HG02981 (cell line): Measurements from ENCODE around the gene CACNA1B.
"Not testable (repeated sequence)": the region's sequence is repeated elsewhere in the genome, so short reads cannot be mapped to it uniquely, and the experiment has no call there.

Experiments used
- ATAC-seq: cut with Tn5 transposase; IDR thresholded peaks from one replicate; pipeline ENCODE4 v1.9.1; 2021; ENCODE audit warnings: mild to moderate bottlenecking, moderate library complexity; ENCODE audit not compliant: unreplicated experiment

CACNA1B gene

DNA sequence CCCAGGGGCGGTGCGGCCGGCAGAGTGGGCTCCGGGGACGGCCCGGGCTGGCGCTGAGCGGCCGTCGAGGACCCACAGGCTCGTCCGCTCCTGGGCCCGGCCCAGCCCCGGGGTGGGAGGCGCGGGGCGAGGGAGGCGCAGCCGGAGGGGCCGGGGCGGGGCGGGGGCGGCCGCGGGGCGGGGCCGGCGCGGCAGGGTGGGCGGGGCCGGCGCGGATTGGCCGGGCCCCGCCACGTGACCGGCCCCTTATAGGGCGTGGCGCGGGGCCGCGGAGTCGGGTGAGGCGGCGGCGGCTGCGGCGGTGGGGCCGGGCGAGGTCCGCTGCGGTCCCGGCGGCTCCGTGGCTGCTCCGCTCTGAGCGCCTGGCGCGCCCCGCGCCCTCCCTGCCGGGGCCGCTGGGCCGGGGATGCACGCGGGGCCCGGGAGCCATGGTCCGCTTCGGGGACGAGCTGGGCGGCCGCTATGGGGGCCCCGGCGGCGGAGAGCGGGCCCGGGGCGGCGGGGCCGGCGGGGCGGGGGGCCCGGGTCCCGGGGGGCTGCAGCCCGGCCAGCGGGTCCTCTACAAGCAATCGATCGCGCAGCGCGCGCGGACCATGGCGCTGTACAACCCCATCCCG is at the start of gene CACNA1B:
Gene CACNA1B (plus strand): TSS at position 277 of the 617 bp plus-strand sequence. CDS start 152 bp downstream, at position 429.
- not testable (repeated sequence) for ATAC-seq

DNA sequence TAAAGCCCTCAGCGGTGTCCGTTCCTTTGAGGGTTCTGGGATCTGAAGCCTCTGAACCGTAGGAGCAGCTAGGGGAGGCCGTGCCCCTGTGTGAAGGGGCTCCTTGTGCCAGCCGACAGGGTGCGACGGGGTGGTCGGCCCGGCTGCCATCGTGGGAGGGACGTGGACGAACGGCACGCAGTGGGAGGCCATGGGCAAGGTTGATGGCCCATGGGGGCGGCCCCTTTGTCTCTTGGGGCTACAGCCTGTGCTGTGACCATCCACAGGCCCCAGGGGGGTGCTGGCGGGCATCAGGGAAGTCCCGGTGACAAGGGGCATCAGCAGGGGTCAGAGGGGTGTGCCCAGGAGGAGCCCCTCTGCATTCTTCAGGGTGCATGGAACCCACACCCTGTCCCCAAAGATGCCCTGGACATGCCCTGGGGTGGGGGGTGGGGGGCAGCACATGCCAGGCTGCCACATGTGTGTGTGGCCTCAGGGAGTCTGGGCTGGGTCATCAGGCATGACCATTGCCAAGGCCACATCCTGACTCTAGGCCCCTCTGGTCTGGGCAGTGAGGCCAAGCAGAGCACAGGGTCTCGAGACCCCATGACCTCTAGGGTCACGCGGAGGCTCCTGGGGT is 49.6 kb upstream of the CACNA1B start:
- no peak for ATAC-seq

DNA sequence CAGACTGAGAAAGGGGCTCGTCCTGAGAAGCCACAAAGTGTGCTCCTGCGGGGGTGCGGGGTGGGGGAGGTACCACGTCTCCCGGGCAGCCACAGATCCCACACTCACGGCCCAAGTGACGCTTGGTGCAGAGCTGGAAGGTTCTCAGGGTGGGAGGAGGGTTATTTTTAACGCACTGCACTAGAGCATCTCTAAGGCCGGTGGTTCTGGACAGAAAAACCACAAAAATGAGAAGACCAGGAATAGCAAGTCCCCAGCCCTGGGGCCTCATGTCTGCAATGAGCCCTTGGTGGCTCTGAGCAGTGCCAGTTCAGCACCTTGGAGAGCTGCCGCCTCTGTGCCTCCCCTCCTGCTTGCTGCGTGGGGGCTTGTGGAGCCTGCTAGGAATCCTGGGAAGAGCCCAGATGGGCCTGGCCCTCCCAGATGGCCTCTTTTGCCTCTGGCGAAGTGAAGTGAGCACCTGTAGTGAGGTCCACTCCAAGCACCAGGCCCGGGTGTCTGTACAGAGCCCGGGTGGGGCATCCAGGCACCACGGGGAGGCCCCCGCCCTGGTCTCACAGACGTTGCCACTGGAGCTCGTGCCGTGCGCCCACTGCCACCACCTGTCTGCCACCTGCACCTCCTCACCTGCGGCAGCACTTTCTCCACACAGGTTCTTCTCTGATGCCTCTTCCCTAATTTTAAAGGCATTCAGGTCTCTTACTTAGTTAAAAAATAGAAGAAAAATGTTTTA is 48.9 kb upstream of the CACNA1B start:
- ATAC-seq, result no peak

DNA sequence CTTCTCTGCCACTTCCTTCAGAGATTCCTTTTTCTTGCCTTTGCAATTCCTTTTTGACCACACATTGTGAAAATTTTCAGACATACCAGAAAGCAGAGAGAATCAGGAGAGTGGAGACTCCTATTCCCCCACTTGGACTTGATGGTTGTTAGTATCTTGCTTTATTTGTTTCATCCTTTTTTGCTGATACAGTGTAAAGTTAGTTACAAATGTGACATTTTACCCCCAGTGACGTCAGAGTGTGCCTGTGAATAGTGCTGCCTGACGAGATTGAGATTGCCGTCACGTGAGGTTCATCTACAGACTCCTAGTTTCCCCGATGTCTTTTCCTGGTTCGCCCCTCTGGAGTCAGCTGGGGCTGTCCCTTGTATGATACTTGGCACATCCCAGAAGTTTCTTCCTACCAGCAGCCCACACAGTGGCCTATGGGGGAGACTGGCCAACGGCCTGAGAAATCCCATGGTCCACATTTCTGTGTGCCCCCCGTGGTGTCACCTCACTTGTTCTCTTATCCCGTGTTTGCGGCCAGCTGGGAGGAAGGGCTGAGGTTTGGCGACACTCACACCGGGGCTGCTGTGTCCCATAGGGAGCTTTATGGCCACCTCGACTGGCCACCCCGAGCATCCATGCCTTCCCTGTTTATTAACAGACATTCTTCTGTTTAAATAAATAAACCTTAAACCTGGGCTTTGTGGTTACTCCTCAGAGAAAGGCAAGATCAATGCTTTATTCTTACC is 48.2 kb upstream of the CACNA1B start:
- no peak for ATAC-seq

DNA sequence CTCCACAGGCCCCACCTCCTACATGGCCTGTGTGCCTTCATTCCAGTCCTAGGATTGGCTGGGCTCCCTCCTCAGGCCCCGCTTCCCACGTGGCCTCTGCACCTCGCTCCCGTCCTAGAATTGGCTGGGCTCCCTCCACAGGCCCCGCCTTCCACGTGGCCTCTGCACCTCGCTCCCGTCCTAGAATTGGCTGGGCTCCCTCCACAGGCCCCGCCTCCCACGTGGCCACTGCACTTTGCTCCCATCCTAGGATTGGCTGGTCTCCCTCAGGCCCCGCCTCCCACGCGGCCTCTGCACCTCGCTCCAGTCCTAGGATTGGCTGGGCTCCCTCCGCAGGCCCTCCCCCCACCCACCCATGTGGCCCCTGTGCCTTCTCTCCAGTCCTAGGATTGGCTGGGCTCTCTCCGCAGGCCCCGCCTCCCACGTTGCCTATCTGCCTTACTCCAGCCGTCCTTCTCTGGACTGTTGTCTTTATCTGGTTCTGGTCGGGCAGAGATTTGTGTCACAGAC is 45.3 kb upstream of the CACNA1B start:
- no peak for ATAC-seq

DNA sequence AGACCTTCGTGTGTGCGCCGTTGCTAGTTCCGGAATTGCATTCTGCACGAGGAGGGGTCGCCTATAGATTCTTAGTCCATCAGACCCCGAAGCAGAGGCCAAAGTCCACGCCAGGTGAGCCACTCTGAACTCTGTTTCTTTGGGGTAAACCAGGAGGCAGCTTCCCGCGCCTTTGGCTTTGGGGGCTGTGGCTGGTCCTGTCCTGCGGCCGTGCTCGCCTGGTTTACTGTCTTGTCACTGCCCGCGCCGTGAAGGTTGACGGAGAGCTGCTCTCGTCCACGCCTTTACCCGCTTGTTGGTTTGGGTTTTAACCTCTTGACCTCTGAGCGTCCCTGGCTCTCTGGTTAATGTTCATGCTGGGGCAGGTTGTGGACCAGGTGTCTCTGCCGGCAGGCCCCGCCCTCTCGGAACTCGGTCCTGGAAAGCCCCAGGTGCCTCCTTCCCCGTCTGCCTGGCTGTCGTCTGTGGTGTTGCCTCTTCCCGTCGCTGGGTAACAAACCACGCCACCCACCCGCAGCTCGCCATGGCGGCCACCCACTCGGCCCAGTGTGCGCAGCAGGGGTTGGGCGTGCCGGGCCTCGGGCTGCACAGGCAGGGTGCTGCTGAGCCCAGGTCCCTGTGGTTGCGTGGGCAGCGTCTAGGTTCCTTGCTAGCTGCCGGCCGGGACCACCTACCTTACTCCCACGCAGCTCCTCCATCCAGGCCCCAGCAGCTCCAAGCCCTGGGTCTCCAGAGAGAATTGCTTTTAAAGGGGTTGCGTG is 44.6 kb upstream of the CACNA1B start:
- no peak for ATAC-seq

DNA sequence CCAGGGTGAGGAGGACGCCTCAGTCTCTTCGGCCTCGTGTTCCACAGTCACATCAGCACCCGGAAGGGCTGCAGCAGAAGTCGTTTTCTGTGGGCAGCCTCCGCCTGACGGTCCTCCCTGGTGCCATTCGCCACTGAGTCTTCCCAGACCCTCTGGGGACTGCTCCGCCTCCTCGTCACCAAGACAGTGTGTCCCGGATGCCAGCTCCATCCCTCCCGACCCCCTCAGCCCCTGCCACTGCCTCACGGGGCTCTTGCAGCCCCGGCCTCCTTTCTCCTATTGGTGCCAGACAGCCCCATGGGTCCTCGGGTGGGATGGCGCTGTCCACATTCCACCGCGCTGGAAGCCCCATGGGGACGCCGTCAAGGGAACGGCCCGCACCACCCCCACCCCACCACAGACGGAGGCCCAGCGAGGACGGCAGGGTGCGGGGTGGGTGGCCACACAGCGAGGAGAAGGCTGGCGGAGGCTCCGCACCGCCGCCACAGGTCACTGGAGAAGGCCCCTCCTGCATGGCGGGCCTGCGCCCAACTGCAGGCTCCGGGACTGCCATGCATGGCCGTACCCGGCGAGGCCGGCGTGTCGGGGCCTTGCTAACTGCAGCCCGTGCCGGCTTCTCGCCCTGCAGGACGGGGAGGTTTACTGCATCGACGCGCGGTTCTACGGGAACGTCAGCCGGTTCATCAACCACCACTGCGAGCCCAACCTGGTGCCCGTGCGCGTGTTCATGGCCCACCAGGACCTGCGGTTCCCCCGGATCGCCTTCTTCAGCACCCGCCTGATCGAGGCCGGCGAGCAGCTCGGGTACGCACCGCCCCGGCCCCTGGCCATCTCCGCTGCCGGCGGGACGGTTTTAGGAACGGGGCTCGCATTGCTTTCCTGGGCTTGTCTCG is 43.6 kb upstream of the CACNA1B start:
- no peak for ATAC-seq

DNA sequence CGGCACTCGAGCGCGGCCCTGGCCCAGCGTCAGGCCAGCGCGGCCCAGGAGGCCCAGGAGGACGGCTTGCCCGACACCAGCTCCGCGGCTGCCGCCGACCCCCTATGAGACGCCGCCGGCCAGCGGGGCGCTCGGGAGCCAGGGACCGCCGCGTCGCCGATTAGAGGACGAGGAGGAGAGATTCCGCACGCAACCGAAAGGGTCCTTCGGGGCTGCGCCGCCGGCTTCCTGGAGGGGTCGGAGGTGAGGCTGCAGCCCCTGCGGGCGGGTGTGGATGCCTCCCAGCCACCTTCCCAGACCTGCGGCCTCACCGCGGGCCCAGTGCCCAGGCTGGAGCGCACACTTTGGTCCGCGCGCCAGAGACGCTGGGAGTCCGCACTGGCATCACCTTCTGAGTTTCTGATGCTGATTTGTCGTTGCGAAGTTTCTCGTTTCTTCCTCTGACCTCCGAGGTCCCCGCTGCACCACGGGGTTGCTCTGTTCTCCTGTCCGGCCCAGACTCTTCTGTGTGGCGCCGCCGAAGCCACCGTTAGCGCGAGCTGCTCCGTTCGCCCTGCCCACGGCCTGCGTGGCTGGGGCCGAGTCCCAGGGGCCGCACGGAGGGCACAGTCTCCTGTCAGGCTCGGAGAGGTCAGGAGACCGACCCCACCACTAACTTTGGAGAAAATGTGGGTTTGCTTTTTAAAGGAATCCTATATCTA is 42.6 kb upstream of the CACNA1B start:
- ATAC-seq, result no peak

DNA sequence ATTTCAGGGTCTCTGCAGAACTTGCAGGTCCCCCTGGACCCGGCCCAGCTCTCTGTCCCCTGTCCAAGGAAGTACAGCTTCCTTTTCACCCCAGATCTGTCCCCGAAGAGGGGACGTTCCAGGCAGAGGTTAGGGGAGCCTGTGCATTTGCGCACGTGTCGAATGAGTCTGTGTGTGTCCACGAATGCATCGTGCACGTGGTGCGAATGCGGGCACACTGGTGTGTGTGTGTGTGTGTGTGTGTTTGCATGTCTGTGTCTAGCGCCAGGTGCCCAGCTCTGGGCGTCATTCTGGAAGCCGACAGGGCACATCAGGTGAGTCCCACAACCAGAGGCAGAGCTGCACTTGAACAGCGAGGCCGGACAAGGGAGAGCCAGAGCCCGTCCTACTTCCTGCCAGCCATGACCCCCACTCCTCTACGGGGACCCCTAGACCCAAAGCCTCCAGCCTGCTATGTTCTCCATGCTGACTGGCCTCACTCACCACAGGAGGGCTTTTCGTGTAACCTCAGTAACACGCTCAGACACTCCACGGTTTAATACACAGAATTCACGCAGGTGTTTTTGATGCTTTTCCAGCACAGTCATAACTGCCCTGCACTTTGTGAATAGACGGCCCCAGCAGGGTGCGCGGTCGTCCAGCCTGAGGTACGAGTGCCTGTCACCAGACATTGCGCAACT is 41.3 kb upstream of the CACNA1B start:
- ATAC-seq, result no peak

DNA sequence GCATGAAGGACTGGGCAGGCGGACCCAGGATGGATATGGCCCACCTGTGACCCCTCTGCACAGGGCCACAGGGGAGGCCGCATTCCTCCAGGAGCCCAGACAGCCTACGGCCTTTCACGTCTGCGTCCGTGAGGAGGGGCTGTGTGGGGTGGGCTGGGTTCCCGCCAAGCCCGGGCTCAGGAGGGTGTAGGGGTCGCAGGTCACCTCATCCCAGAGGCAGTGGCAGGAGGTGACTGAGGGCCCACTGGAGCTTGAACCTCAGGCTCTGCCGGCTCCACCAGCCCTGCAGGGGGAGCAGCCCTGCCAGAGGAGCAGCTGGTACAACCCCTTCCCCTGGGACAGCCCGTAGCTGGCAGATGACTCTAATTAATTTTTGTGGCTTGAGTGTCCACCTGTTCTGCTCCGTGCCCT is 40.7 kb upstream of the CACNA1B start:
- no peak for ATAC-seq

DNA sequence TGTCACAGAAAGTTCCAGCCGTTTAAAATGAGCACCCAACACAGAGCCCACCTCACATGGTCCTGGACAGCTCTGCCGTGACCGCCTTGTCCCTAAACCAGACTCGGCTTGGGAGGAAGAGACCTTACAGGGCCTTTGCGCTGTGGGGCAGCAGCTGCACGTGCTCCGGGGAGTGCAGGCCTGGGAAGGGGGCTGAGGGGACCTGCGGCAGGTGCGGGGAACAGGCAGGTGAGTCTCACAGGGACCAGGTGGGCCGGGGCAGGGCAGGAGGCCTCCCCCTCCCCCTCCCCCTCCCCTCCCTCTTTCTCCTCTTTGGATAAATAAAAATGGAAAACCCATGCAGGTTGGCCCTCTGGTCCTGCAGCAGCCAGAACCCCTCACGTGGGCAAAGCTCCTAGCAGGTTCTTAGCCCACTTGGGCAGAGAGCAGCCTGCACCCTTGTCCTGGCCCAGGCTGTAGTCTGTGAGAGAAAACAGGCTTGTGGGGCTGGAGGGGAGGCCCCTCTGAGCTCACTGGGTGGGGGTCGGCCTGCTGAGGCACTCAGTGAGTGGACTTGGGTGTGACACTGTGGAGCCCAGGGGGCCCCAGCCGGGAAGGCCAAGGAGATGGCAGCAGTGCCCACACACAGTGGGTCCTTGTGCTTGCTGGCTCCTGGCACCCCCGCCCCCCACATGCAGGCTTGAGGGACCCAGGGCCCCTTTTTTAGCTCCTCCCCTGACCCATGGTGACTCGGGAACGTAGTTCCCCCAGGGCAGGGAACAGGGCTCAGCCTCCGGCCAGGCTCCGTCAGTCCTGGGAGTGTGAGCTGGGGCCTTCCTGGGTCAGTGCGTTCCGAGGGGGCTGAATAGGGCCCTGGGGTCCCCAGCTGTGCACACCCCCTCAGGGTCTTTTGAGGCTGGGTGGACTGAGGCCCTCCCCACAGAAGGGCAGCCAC is 40.0 kb upstream of the CACNA1B start:
- no peak for ATAC-seq

DNA sequence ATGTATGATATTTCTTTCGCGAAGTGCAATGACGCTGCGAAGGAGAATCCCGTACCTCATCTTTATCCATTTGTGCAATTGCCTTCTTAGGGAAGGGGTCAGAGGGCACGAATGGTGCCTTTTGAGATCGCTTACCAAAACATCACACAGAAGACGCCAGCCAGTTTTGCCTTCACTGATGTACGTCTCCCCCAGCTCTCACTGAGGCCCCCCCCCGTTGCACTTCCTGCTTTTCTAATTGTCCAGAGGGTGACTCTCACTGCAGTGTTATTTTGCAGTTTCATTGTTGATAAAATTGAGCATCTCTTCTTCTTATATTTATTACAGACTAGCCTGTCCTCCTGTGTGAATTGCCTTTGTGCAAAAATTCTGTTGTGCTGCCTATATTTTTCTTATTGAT is 39.0 kb upstream of the CACNA1B start:
- no peak for ATAC-seq

DNA sequence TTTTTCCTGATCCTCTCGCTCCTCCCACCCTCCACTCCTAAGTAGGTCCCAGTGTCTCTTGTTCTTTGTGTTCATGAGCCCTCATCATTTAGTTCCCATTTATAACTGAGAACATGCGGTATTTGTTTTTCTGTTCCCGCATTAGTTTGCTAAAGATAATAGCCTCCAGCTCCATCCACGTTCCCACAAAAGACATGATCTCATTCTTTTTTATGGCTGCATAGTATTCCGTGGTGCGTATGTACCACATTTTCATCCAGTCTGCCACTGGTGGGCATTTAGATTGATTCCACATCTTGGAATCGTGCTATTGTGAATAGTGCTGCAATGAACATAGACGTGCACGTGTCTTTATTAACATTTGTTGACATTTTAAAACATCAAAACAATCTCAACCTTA is 34.2 kb upstream of the CACNA1B start:
- ATAC-seq, result no peak

DNA sequence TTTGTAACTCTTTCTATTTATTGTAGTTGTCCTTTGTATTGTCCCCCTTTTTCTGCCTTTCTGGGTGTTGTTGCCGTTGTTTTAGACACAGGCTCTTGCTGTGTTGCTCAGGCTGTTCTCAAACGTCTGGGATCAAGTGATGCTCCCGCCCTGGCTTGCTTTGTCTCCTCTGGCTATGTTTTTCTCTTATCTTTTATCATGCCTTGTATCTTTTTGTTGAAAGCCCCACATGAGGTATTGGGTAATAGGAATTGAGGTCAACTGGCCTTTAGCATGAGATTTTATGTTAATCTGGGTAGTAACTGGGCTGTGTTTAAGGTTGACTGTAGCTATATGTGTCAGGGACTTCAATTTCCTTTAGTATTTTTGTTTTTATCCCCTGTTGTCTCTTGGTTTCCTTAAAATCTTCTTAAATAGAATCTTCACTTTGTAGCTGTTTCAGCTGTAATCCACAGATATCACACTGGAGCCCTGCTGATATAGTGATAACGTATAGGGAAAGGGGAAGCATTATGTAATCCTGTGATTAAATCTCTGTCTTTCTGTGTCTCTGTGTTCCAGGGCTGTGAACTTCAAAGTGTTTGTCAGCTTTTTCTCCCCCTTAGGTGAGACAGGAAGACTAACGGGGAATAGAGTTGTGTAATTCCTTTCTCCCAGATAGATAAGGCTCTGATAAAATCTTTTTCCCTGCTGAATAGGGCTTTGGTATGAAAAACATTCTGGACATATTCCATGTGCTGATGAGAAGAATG is 25.9 kb upstream of the CACNA1B start:
- ATAC-seq, result no peak

DNA sequence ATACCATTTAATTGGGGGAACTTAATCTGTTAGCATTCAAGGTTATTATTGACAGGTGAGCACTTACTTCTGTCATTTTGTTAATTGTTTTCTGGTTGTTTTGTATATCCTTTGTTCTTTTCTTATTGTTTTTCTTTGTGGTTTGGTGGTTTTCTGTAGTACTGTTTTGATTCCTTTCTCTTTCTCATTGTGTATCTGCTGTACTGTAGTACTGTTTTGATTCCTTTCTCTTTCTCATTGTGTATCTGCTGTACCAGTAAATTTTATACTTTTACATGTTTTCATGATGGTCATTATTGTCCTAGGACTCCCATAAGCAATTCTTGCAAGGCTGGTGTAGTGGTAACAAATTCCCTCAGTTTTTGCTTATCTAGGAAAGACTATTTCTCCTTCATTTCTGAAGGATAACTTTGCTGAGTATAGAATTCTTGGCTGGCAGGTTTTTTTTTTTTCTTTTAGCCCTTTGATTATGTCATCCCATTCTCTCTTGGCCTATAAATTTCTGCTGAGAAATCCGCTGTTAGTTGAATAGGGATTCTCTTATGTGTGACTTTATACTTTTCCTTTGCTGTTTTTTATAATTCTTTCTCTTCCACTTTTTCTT is 24.1 kb upstream of the CACNA1B start:
- no peak for ATAC-seq

DNA sequence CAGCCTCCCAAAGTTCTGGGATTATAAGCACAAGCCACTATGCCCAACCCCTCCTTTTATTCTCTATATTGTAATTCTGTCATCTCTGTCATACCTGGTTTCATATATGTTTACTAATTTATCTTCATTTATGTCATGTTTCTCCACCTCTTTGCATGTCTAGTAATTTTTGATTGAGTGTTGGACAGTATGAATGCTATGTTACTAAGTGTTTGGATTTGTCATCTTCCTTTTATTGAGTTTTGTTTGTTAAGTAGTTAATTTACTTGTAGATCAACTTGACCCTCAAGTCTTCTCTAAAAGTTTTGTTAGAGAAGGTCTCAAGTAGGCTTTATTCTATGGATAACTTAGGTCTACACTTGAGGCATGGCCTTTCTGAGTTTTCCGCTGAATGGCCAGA is 17.2 kb upstream of the CACNA1B start:
- no peak for ATAC-seq
